HG03575 (cell line): Measurements from ENCODE around the gene GNS.
"Not testable (repeated sequence)": the region's sequence is repeated elsewhere in the genome, so short reads cannot be mapped to it uniquely, and the experiment has no call there.

Experiments used
- ATAC-seq: cut with Tn5 transposase; IDR thresholded peaks from one replicate; pipeline ENCODE4 v1.9.1; 2021; ENCODE audit not compliant: unreplicated experiment, insufficient number of reproducible peaks, low FRiP score; ENCODE audit errors: extremely low read depth

GNS gene

DNA sequence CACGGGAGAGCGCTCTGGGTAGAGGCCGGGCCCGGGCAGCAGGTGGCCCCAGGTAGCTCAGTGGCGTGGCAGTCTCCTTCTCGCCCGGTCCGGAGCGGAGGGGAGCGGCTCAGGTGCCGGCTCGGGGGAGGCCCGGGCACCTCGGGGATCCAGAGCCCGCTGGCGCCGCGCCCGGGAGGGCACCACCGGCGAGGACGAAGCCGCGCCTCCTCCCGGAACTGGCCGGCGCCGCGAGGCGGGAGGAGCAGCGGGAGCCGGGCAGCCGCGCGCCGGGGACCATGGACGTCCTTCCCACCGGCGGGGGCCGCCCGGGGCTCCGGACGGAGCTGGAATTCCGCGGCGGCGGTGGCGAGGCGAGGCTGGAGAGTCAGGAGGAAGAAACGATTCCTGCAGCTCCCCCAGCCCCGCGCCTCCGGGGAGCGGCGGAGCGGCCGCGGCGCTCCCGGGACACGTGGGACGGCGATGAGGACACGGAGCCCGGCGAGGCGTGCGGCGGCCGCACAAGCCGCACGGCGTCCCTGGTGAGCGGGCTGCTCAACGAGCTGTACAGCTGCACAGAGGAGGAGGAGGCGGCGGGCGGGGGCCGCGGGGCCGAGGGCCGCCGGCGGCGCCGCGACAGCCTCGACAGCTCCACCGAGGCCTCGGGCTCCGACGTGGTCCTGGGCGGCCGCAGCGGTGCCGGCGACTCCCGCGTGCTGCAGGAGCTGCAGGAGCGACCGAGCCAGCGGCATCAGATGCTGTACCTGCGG lies 21.5 kb upstream of the GNS start:
- no peak for ATAC-seq

DNA sequence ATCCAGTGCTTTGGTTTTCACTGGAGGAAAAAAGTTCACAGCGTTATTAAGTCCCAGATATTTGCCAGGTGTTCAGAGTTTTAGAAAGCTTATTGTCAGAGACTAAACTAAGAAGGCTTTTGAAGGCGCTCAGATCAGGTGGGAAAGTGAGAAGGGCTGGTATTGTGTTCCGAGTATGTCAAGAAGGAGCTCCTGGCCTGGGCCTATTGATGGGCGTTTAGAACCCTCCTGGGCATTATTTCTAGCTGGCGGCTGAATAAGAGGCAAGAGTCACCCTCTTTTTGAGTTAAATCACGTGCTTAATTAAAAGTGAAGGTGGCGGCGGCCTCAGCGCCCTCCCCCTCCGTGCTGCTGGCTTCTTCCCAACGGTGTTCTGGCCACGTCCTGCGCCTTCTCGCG lies 20.9 kb upstream of the GNS start:
- ATAC-seq = no peak

DNA sequence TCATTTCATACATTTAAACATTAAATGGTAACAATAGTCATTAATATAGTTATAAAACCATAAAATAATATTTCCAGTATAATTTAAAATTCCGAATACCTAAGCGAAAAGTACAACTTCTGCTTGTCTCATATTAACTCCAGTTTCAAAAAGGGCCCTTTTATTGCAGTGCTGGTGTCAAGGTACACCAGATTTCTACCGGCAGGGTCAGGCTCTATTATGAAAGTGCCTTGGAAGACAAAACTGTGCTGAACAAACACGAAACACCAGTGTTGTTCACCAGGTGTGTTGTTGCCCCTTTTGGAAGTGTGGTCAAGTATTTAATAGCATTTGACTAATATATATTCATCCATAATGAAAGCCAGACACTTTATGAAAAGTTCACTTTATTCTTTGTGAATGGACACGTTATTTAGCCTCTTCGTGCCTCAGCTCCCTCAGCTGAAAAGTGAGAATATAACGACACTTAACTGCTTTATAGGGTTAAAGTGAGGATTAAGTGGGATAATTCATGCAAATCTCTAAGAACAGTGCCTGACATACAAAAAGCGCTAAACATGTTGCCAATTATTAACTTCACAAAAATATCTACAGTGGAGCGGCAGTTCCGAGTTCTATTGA lies 20.3 kb upstream of the GNS start:
- no peak for ATAC-seq

DNA sequence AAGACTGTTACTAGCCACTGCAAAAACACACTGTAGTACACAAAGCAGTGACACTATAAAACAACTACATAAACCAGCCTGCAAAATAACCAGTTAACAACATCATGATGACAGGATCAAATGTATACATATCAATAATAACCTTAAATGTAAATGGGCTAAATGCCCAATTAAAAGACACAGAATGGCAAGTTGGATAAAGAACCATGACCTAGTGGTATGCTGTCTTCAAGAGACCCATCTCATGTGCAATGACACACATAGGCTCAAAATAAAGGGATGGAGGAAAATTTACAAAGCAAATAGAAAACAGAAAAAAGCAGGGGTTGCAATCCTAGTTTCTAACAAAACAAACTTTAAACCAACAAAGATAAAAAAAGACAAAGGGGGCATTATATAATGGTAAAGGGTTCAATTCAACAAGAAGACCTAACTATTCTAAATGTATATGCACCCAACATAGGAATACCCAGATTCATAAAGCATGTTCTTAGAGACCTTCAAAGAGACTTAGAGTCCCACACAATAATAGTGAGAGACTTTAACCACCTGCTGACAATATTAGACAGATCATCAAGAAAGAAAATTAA lies 16.0 kb upstream of the GNS start:
- ATAC-seq = not testable (repeated sequence)

DNA sequence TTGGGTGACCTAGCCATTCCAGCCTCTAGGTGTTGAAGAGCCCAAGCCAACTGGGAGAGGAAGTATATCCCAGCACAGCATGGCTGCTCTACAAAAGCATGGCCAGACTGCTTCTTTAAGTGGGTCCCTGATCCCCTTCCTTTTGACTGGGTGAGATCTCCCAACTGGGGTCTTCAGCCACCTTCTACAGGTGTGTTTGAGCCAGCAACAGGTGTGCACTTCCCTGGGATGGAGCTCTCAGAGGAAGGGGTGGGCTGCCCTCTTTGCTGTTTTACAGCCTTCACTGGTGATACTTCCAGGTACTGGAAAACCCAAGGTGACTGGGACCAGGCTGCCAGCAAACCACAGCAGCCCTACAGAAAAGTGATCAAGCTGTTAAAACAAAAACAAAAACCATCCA lies 14.2 kb upstream of the GNS start:
- ATAC-seq = no peak

DNA sequence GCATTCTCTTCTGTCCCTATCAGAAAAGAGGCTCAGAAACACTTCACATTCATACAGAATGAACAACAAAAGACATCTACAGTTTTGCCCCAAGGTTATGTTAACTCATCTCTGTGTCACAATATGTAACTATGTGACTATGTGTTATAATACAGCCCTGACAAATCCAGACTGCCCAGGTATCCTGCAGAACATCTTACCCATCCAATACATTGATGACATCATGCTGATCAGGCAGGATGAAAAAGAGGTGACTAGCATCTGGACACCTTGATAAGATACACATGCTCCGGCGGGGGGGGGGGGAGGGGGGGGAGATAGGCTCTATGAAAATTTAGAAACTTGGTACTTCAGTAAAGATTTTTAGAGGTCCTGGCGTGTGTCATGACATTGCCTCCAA lies 8.3 kb upstream of the GNS start:
- ATAC-seq = no peak

DNA sequence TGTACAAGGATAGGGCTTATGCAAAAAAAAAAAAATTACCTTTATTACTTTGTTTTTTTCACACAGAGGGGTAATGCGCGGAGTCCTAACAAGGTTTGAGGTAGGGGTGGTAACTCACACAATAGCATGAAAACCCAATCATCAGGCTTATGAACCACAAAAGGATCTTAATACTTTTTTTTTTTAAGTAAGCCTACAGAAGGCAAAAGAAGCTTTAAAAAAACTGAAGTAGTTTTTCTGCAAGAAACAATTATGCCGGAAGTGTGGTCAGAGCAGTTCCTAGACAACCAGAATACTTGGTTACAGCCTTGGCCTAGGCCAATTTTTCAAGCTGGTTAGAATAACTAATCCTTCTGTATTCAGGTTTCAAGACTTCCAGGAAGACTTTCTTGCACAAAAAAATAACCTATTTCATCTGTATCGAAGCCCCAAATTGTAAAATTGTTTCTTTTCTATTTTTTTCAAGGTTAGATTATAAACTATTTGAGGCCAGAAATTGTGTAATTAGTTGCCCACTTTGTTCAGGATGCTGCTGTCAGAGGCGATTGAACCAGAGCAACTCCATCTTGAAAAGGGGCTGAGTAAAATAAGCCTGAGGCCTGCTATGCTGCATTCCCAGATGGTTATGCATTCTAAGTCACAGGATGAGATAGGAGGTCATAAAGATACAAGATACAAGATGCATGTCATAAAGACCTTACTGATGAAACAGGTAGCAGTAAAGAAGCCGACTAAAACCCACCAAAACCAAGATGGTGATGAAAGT lies 1.8 kb upstream of the GNS start:
- ATAC-seq = no peak

DNA sequence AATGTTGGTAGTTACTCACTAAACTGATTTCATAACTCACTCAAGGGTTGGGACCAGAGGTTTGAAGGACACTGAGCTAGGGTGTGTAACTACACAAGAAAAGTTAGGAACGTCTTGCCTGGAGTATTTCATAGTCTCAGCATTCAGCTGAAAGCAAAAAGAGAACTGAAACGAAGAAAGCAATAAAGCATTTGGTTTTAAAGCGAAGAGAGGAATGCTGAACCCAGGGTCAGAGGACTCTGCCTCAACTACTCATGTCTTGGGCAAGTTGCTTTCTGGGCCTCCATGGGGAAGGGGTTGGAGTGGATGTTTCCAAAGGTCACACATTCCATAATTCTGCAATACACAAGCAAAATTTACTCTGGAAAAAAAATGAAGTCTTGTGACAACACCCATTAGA lies 1.4 kb downstream of the GNS start:
- ATAC-seq = no peak

DNA sequence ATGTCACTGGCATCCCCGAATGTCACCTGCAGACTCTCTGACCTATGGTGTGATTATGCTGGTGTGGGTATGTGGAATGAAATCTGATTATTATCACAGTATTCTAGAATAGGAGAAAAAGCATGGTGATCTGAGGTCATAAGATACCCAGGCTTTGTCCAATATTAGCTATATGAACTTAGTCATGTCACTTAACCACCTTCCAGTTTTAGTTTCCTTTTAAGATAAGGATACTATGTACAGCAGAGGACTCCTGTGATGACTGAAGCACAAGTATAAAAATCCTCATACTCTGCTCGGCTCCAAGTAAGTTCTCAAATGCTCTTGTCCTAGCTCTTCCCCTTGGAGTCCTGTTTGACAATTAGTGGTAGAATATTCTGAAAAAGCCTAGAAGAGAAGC lies 2.8 kb downstream of the GNS start:
- no peak for ATAC-seq

DNA sequence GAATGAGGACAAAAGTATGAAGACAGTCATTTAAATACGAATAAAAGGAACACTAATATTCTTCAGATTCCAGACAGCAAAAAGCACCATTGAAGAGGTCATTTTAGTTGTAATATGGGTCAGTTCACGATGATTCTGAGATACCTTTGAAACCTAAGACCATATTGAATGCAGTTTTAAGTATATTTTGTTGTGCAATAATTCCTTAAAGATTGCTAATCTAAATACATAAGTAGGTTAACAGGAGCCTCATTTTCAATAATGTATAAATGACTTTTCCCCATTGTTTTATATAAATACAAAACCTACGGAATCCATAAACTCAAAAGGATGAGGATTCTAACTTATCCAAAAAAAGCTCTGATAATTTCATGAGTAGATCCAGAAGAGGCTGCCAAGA lies 5.8 kb downstream of the GNS start:
- no peak for ATAC-seq

DNA sequence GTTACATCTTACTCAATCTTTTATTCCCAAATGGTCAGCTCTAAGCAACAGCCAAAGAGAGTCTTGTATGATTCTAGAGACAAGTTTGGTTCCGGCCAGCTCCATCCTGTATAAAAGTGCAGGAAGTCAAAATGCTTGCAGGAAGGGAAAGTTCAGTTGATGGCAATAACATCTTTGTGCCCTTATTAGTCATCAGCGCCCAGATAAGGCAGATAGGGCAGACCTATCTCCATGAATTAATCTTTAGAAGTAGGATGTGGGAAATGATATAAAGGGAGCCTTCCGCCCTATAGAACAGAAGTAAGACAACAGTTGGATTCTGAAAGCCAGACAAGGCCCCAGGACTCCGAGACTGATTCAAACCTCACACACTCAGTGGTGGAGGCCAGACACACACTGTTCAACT lies 6.4 kb downstream of the GNS start:
- ATAC-seq = no peak

DNA sequence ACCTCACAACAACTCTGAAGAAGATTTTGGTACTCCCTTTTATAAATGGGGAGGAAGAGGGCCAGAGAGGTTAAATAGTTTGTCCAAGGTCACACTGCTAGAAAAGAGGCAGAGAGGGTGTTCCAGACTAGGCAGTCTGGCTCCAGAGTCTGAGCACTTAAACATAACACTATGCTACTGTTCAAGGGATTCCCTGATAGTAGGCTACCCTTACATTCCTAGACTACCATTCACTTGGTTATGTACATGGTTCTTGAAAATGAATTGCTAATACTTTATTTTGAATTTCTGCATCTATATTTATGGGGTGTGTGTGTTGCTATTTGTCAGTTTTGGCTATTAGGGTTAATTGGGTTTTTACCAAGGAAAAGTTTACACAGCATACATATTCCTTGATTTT lies 7.2 kb downstream of the GNS start:
- ATAC-seq = no peak

DNA sequence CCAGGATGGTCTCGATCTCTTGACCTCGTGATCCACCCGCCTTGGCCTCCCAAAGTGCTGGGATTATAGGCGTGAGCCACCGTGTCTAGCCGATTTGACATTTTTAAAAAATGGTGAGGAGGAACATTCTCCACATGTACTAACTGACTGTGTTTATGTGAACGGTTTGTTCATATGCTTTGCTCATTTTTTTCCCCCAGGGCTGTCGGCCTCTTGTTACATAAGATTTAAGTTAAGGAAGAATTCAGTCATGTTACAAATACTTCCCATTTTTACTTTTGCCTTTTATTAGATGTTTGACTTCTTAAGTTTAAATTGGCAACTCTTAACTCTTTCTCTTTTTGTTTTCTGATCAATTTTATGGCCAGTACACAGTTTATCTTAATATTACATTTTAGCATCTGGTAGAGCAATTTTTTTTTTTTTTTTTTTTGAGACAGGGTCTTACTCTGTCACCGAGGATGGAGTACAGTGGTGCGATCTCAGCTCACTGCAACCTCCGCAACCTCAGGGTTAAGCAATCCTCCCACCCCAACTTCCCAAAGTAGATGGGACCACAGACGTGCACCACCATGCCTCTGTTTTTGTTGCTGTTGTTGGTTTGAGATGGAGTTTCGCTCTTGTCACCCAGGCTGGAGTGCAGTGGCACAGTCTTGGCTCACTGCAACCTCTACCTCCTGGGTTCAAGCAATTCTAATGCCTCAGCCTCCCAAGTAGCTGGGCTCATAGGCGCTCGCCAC lies 9.6 kb downstream of the GNS start:
- no peak for ATAC-seq

DNA sequence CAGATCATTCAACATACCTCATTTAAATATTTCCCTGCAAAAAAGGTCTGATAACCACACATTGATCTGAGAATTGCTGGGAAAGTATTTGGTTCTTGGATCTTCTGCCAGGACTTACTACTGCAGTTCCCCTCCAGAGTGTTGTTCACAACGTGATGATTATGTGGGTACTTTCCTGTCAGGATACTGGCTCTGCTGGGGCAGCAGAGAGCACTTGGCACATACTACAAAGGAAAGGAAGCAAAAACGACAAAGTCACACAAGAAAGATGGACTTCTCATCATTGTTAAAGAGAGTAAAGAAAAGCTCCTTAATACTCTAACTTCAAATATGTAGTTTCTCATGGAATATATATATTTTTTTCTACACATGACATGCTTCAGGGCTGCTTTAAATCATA lies 11.5 kb downstream of the GNS start:
- no peak for ATAC-seq

DNA sequence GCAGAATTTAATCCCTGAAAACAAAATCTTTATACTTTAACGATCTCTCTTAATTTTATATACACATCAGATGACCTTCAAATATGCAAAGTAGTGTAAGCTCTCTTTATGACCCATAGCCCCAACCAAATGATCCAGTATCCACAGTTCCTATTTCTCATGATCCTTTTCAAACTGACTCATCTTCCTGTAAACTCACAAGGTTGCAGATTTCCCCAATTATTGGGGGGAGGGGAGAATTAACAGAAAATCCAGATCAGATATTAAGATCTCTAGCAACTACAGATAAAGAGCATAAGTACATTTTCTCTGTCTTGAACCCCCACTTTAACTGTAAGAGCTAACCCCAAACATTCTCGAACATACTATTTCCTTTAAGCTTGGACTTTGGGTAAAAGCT lies 12.5 kb downstream of the GNS start:
- no peak for ATAC-seq

DNA sequence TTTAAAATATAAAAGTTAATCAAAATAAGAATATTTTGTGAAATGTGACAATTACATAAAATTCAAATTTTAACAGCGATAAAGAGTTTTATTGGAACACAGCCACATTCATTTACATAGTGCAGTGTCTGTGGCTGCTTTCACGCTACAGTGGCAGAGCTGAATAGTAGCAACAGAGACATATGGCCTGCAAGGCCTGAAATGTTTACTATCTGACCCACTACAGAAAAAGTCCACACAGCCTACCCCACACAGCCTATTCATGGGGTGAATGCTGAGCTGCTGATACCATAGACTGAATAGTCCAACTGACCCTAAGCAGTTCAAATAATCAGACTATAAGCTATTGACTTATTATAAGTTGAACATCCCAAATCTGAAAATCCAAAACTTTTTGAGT lies 13.2 kb downstream of the GNS start:
- no peak for ATAC-seq

DNA sequence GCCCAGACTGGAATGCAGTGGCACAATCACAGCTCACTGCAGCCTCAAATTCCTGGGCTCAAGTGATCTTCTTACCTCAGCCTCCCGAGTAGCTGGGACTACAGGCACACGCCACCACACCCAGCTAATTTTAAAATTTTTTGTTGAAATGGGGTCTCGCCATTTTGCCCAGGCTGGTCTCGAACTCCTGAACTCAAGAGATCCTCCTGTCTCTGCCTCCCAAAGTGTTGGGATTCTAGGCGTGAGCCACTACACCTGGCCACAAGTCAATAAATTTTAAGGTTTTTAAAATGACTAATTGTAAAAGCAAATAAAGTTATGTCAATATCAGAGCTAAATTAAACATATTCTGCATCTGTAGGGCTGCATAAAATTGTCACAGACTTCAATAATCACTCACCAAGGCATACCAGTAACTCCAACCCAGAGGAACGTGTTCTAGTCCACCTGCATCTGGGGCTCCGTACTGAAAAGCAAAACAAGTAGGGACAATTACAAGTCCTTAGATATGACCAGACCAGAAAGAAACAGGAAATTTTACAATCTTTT lies 13.9 kb downstream of the GNS start:
- ATAC-seq = no peak

DNA sequence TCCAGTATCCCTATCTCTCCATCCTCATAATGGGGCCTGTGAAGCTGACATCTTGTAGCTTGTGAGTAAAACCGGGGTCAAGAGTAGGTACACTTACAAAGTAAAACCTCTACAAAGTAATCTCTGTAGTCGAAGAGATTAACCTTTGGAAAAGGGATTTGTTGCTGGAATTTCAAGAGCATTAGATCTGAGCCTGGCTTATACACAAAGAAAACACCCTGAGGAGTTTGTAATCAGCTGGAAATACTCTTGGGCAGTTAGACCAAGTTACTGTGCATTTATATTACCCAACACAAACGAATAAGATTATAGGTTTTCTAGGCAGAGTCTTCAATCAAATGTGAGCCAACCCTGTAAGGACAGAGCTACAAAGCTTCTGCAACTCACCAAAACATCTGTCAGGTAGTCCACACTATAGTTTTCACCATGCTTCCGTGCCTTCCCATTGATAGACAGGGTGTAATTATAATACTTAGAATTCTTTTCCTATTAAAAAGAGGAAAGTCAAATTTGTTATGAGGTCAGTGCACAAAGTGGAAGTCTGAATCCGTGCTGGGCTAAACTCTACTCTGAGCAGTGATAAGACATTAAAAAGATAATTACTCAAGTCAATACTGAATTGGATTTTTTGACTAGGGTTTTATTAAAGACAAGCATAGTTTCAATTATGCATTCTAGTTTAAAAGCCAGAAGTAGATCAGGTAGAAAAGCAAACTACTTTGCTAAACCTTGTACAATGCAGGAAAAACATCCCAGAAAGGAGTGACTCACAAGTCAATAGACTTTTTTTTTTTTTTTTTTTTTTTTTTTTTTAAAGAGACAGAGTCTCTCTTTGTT lies 14.6 kb downstream of the GNS start:
- ATAC-seq = no peak
